Neural cell (in vitro differentiated cells): ENCODE results near the gene SLC37A3. TPM values are rescaled to one million over a fixed set of nuclear protein-coding genes. Genes with fewer than 3 reads are reported as not detected.

Source experiments
- H2AFZ ChIP-seq: fragments of 200-600, 300-800 bp; sonication (generic), shearing (Covaris generic); 2 replicates; pipeline ENCODE4 v1.6.0; 2014; ENCODE audit warnings: low read depth, mild to moderate bottlenecking, antibody characterized with exemption, low read length, moderate library complexity
- H3F3A ChIP-seq: fragments of 200-600 bp; shearing (Covaris generic); 2 replicates; pipeline ENCODE4 v1.6.1; 2016; ENCODE audit warnings: mild to moderate bottlenecking, moderate library complexity, mixed read lengths, antibody characterized with exemption, low read length; ENCODE audit not compliant: insufficient read depth, poor library complexity, severe bottlenecking
- H3K27ac ChIP-seq: fragments of 200-600, 300-800 bp; sonication (generic), shearing (Covaris generic); 2 replicates; pipeline ENCODE4 v1.5.1; 2014; ENCODE audit warnings: mild to moderate bottlenecking, low read length, moderate library complexity
- H3K27me3 ChIP-seq: fragments of 300-800, 200-600 bp; sonication (generic), shearing (Covaris generic); 2 replicates; pipeline ENCODE4 v1.6.0; 2014; ENCODE audit warnings: mild to moderate bottlenecking, low read depth, low read length, moderate library complexity; ENCODE audit not compliant: insufficient read depth
- H3K36me3 ChIP-seq: fragments of 300-800, 200-600 bp; sonication (generic), shearing (Covaris generic); 2 replicates; pipeline ENCODE4 v1.5.1; 2014; ENCODE audit warnings: mild to moderate bottlenecking, antibody characterized with exemption, low read length, moderate library complexity; ENCODE audit not compliant: insufficient read depth
- H3K4me2 ChIP-seq: fragments of 300-800, 200-600 bp; sonication (generic), shearing (Covaris generic); 2 replicates; pipeline ENCODE4 v1.6.0; 2014; ENCODE audit warnings: mild to moderate bottlenecking, low read length
- H3K4me3 ChIP-seq: fragments of 300-800, 200-600 bp; sonication (generic), shearing (Covaris generic); 2 replicates; pipeline ENCODE4 v1.5.1; 2014; ENCODE audit warnings: mild to moderate bottlenecking, low read length, moderate library complexity
- H3K79me2 ChIP-seq: fragments of 200-600 bp; shearing (Covaris generic); replicated peaks from 2 replicates; pipeline ENCODE4 v1.6.0; 2014; ENCODE audit warnings: mild to moderate bottlenecking, low read length, moderate library complexity; ENCODE audit not compliant: insufficient read depth
- H3K9ac ChIP-seq: fragments of 300-800, 200-600 bp; sonication (generic), shearing (Covaris generic); 2 replicates; pipeline ENCODE4 v1.6.1; 2016; ENCODE audit warnings: mild to moderate bottlenecking, low read length, mixed read lengths
- H3K9me2 ChIP-seq: fragments of 200-600 bp; shearing (Covaris generic); 2 replicates; pipeline ENCODE4 v1.6.1; 2016; ENCODE audit warnings: mild to moderate bottlenecking, low read length, mixed read lengths; ENCODE audit not compliant: insufficient read depth
- H3K9me3 ChIP-seq: fragments of 200-600, 300-800 bp; sonication (generic), shearing (Covaris generic); 2 replicates; pipeline ENCODE4 v1.6.1; 2016; ENCODE audit warnings: mild to moderate bottlenecking, mixed run types, low read length, moderate library complexity, mixed read lengths
- H4K20me1 ChIP-seq: fragments of 200-600 bp; shearing (Covaris generic); 2 replicates; pipeline ENCODE4 v1.6.1; 2016; ENCODE audit warnings: mild to moderate bottlenecking, mixed run types; ENCODE audit not compliant: insufficient read depth
- EP300 ChIP-seq: fragments of 450-650 bp; conservative IDR thresholded peaks from 2 replicates; pipeline ENCODE4 v1.6.1; 2014; ENCODE audit warnings: antibody characterized with exemption, mild to moderate bottlenecking, moderate library complexity; ENCODE audit not compliant: poor library complexity, severe bottlenecking
- EZH2 ChIP-seq: fragments of 200-600, 300-800 bp; shearing (Covaris generic), sonication (generic); IDR thresholded peaks from 2 replicates; pipeline ENCODE4 v1.6.1; 2014; ENCODE audit warnings: antibody characterized with exemption, low read length, borderline replicate concordance, mild to moderate bottlenecking; ENCODE audit not compliant: insufficient read depth, poor library complexity, severe bottlenecking
- MXI1 ChIP-seq: fragments of 450-650 bp; conservative IDR thresholded peaks from 2 replicates; pipeline ENCODE4 v1.6.1; 2014; ENCODE audit warnings: antibody characterized with exemption, mild to moderate bottlenecking; ENCODE audit not compliant: poor library complexity, severe bottlenecking
- POLR2AphosphoS5 ChIP-seq: IDR thresholded peaks from 2 replicates; pipeline ENCODE4 v1.6.1; 2012
- RAD21 ChIP-seq: fragments of 450-650 bp; conservative IDR thresholded peaks from 2 replicates; pipeline ENCODE4 v1.6.1; 2014; ENCODE audit warnings: antibody characterized with exemption, mild to moderate bottlenecking, moderate library complexity
- SMC3 ChIP-seq: fragments of 450-650 bp; conservative IDR thresholded peaks from 2 replicates; pipeline ENCODE4 v1.6.1; 2014; ENCODE audit warnings: antibody characterized with exemption, mild to moderate bottlenecking, moderate library complexity; ENCODE audit not compliant: poor library complexity
- TAF1 ChIP-seq: IDR thresholded peaks from 2 replicates; pipeline ENCODE4 v1.6.1; 2012; ENCODE audit warnings: low read depth
- polyA plus RNA-seq: library from polyadenylated mRNA; depleted of rRNA; stranded (reverse); fragments of >200 nt; gene quantifications from 2 replicates; pipeline ENCODE4 v1.2.3, GENCODE V29; 2014
- TF ChIP-seq, protein P1 (sequence below): IDR thresholded peaks from 2 replicates; pipeline ENCODE4 v1.6.1; 2012; ENCODE audit warnings: borderline replicate concordance
- TF ChIP-seq, protein P2 (sequence below): fragments of 450-650 bp; IDR thresholded peaks from 2 replicates; pipeline ENCODE4 v1.5.1; 2014; ENCODE audit warnings: antibody characterized with exemption, mild to moderate bottlenecking, moderate library complexity; ENCODE audit not compliant: poor library complexity, severe bottlenecking

The SLC37A3 gene
- polyA plus RNA-seq, 1 donor from 2014 or later: 176 TPM

DNA sequence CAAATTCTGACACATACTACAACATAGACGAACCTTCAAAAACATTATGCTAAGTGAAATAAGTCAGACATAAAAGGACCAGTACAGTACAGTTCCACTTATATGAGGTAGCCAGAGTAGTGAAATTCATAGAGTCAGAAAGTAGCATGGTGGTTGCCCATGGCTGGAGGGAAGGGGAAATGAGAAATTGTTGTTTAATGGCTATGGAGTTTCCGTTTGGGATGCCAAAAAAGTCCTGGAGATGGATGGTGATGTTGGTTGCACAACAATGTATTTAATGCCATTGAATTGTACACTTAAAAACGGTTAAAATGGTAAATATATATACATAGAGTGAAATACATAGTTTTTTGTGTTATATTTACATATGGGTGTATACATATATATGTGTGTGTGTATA, 2.1 kb upstream of the SLC37A3 start:
- no peaks in the 10 kb centered on the region for H3F3A ChIP-seq
- H3K27me3 ChIP-seq: peaks cover 3% of the 10 kb centered on the region
- peaks cover 19% of the 10 kb centered on the region for H3K79me2 ChIP-seq
- no peak overlapping the region for H3K27ac ChIP-seq
- no peak overlapping the region for H3K4me3 ChIP-seq
- H4K20me1 ChIP-seq: no peaks in the 10 kb centered on the region
- no peak overlapping the region for H2AFZ ChIP-seq
- H3K9ac ChIP-seq: no peak overlapping the region
- no peaks in the 10 kb centered on the region for H3K9me2 ChIP-seq
- H3K4me2 ChIP-seq: no peak overlapping the region
- H3K36me3 ChIP-seq: no peaks in the 10 kb centered on the region
- TF ChIP-seq EP300 (no peak), RAD21 (no peak), TAF1 (no peak), SMC3 (no peak), EZH2 (no peak), POLR2AphosphoS5 (no peak), MXI1 (no peak)
- TF ChIP-seq, protein P1, sequence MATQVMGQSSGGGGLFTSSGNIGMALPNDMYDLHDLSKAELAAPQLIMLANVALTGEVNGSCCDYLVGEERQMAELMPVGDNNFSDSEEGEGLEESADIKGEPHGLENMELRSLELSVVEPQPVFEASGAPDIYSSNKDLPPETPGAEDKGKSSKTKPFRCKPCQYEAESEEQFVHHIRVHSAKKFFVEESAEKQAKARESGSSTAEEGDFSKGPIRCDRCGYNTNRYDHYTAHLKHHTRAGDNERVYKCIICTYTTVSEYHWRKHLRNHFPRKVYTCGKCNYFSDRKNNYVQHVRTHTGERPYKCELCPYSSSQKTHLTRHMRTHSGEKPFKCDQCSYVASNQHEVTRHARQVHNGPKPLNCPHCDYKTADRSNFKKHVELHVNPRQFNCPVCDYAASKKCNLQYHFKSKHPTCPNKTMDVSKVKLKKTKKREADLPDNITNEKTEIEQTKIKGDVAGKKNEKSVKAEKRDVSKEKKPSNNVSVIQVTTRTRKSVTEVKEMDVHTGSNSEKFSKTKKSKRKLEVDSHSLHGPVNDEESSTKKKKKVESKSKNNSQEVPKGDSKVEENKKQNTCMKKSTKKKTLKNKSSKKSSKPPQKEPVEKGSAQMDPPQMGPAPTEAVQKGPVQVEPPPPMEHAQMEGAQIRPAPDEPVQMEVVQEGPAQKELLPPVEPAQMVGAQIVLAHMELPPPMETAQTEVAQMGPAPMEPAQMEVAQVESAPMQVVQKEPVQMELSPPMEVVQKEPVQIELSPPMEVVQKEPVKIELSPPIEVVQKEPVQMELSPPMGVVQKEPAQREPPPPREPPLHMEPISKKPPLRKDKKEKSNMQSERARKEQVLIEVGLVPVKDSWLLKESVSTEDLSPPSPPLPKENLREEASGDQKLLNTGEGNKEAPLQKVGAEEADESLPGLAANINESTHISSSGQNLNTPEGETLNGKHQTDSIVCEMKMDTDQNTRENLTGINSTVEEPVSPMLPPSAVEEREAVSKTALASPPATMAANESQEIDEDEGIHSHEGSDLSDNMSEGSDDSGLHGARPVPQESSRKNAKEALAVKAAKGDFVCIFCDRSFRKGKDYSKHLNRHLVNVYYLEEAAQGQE: no peak
- TF ChIP-seq, protein P2, sequence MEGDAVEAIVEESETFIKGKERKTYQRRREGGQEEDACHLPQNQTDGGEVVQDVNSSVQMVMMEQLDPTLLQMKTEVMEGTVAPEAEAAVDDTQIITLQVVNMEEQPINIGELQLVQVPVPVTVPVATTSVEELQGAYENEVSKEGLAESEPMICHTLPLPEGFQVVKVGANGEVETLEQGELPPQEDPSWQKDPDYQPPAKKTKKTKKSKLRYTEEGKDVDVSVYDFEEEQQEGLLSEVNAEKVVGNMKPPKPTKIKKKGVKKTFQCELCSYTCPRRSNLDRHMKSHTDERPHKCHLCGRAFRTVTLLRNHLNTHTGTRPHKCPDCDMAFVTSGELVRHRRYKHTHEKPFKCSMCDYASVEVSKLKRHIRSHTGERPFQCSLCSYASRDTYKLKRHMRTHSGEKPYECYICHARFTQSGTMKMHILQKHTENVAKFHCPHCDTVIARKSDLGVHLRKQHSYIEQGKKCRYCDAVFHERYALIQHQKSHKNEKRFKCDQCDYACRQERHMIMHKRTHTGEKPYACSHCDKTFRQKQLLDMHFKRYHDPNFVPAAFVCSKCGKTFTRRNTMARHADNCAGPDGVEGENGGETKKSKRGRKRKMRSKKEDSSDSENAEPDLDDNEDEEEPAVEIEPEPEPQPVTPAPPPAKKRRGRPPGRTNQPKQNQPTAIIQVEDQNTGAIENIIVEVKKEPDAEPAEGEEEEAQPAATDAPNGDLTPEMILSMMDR: no peak
- no peaks in the 10 kb centered on the region for H3K9me3 ChIP-seq

DNA sequence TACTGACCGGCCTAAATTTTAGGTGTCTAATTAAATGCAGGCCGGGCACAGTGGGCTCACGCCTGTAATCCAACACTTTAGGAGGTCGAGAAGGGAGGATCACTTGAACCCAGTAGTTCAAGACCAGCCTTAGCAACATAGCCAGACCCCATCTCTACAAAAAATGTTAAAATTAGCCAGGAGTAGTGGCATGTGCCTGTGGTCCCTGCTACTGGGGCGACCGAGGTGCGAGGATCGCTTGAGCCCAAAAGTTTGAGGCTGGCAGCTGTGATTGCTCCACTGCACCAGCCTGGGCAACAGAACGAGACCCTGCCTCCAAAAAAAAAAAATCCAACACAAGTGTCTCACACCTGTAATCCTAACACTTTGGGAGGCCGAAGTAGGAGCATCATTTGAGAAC, 491 bp upstream of the SLC37A3 start:
- Histone ChIP-seq H3F3A (no peaks in the 10 kb centered on the region), H3K27ac (no peak overlapping the region), H3K9me3 (no peaks in the 10 kb centered on the region), H4K20me1 (no peaks in the 10 kb centered on the region), H3K79me2 (peaks cover 27% of the 10 kb centered on the region), H2AFZ (no peak overlapping the region), H3K27me3 (peaks cover 3% of the 10 kb centered on the region), H3K4me2 (no peak overlapping the region), H3K9ac (no peak overlapping the region), H3K4me3 (peak overlapping the region; percentile 91), H3K9me2 (no peaks in the 10 kb centered on the region), H3K36me3 (no peaks in the 10 kb centered on the region)
- TF ChIP-seq EZH2 (no peak), MXI1 (no peak), POLR2AphosphoS5 (no peak), SMC3 (no peak), RAD21 (no peak), TAF1 (no peak), EP300 (no peak)
- TF ChIP-seq, protein P1: no peak
- TF ChIP-seq, protein P2: no peak
